CD4-positive, CD25-positive, alpha-beta regulatory T cell (primary cell): Measurements from ENCODE around the gene TYW1B. TPM values are rescaled to one million over a fixed set of nuclear protein-coding genes. Genes with fewer than 3 reads are reported as not detected.
"Not testable (repeated sequence)": the region's sequence is repeated elsewhere in the genome, so short reads cannot be mapped to it uniquely, and the experiment has no call there.

Experiments
- ATAC-seq, 2 donors: fragments of 150-1000 bp; cut with Tn5 transposase; one replicate each; pipeline ENCODE4 v1.10.0; 2021; ENCODE audit warnings: low read depth in 2 of 2, moderate number of reproducible peaks in 2 of 2, moderate library complexity in 1 of 2
- DNase-seq, 3 donors: peaks; one replicate each; pipeline versions ENCODE4 v3.0.0 to v3.0.0-alpha.2; 2012 to 2022; ENCODE audit warnings: mixed read lengths in 1 of 3
- H3K27ac ChIP-seq: one replicate; pipeline ENCODE4 v1.7.0; 2013; ENCODE audit warnings: mild to moderate bottlenecking, low read length; ENCODE audit not compliant: insufficient read depth, poor library complexity, severe bottlenecking
- H3K27me3 ChIP-seq: one replicate; pipeline ENCODE4 v1.7.0; 2013; ENCODE audit warnings: low read length; ENCODE audit not compliant: control insufficient read depth, insufficient read depth
- H3K36me3 ChIP-seq: one replicate; pipeline ENCODE4 v1.7.0; 2013; ENCODE audit warnings: mild to moderate bottlenecking, low read length, moderate library complexity; ENCODE audit not compliant: control insufficient read depth, insufficient read depth
- H3K4me1 ChIP-seq: 2 replicates; pipeline ENCODE4 v1.7.0; 2013; ENCODE audit warnings: mild to moderate bottlenecking, low read length; ENCODE audit not compliant: insufficient read depth, control insufficient read depth, poor library complexity, severe bottlenecking
- H3K4me3 ChIP-seq: one replicate; pipeline ENCODE4 v1.7.0; 2013; ENCODE audit warnings: low read depth, mild to moderate bottlenecking, low read length, moderate library complexity
- H3K9me3 ChIP-seq, 2 experiments: 1 replicate in 1 of 2; 2 replicates in 1 of 2; pipeline ENCODE4 v1.7.0; 2013; ENCODE audit warnings: low read length in 2 of 2, mild to moderate bottlenecking in 1 of 2, moderate library complexity in 1 of 2; ENCODE audit not compliant: control insufficient read depth in 2 of 2
- H3K27ac Mint-ChIP-seq, 3 donors: one replicate each; pipeline ENCODE4 v1.8.0; 2020 to 2022; ENCODE audit warnings: mild to moderate bottlenecking in 3 of 3, mixed read lengths in 3 of 3, moderate library complexity in 2 of 3
- H3K27me3 Mint-ChIP-seq: one replicate; pipeline ENCODE4 v1.8.0; 2022; ENCODE audit warnings: mild to moderate bottlenecking, mixed read lengths
- H3K36me3 Mint-ChIP-seq: one replicate; pipeline ENCODE4 v1.8.0; 2020; ENCODE audit warnings: mixed read lengths
- H3K4me1 Mint-ChIP-seq, 4 donors: one replicate each; pipeline ENCODE4 v1.8.0; 2020 to 2022; ENCODE audit warnings: mixed read lengths in 4 of 4, mild to moderate bottlenecking in 1 of 4
- H3K4me3 Mint-ChIP-seq, 4 donors: one replicate each; pipeline ENCODE4 v1.8.0; 2020 to 2022; ENCODE audit warnings: mild to moderate bottlenecking in 4 of 4, mixed read lengths in 4 of 4, moderate library complexity in 3 of 4
- H3K9me3 Mint-ChIP-seq, 7 donors: one replicate each; pipeline ENCODE4 v1.8.0; 2020 to 2022; ENCODE audit warnings: mixed read lengths in 7 of 7, mild to moderate bottlenecking in 3 of 7, moderate library complexity in 2 of 7
- polyA plus RNA-seq, 4 donors: library from polyadenylated mRNA; unstranded; fragments of 300-500 nt; fragmentation: Illumina TruSeq; gene quantifications; one replicate each; pipeline ENCODE4 v1.2.3, GENCODE V29; 2021
- total RNA-seq: library from RNA; stranded (reverse); gene quantifications from one replicate; pipeline ENCODE4 v1.2.3, GENCODE V29; 2022

The TYW1B gene
- total and polyA plus RNA-seq, 5 donors from 2014 or later, result 0.46 to 9.8 (median 0.82) TPM

DNA sequence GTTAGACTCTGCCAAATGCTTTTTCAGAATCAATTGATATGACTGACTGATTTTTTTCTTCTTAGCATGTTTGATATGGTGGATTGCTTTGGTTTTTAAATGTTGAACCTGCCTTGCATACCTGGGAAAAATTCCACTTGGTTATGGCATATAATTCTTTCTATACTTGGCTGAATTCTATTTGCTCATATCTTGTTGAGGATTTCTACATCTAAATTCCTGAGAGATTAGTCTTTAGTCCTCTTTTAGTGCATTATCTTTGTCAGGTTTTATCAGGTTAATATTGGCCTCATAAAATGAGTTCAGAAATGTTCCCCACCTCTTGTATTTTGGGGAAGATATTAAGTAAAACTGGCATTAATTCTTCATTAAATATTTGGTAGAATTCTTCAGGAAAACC is 79.4 kb downstream of the TYW1B start:
- H3K4me1 Mint-ChIP-seq, H3K4me3 Mint-ChIP-seq, H3K27me3 Mint-ChIP-seq: not testable (repeated sequence)

DNA sequence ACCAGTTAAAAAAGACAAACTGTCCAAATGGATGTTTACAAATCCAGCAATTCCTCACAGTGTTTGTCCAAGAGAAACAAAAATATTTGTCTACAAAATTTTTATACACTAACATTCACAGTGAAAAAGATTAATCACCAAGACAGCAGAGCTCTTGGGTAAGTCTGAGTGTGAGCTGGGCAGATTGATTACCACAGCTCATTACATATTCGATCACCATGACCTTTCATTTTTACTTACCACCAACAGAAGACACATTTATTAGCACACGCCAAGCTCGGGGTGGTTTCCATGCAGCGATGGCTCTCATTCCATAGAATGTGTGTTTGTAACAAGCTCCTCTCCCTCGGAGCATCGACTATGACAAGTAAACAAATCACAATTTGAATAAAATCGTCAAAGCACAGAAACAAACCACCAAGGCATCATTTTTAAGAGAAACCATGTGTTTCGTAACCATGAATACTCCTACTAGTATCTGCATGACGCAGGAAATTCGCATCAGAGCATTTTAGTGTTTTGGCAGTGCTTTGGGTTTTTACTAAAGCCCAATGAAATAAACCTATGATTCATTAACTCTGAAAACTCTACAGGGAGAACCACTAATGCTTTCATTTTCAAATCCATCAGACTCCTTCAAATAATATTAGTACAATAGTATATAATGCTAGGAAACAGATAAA is 83.6 kb downstream of the TYW1B start:
- not testable (repeated sequence) for H3K27ac Mint-ChIP-seq, H3K27me3 ChIP-seq, H3K27ac ChIP-seq, H3K27me3 Mint-ChIP-seq, H3K4me3 Mint-ChIP-seq, H3K4me3 ChIP-seq, DNase-seq, ATAC-seq, H3K9me3 ChIP-seq, H3K4me1 ChIP-seq, H3K36me3 ChIP-seq
- Mint-ChIP-seq H3K36me3 (peaks cover 45% of the 10 kb centered on the region), H3K9me3 (peaks cover 0 to 17% (median 3%) of the 10 kb centered on the region in 7 donors), H3K4me1 (peaks cover 0 to 12% (median 4%) of the 10 kb centered on the region in 4 donors)

More for the DNA sequence above, 79.4 kb downstream of the TYW1B start:
- not testable (repeated sequence) for H3K9me3 ChIP-seq, H3K27me3 ChIP-seq, H3K9me3 Mint-ChIP-seq, H3K27ac ChIP-seq, H3K27ac Mint-ChIP-seq, H3K4me1 ChIP-seq, DNase-seq, H3K36me3 ChIP-seq, ATAC-seq, H3K4me3 ChIP-seq
- H3K36me3 Mint-ChIP-seq, result peaks cover 31% of the 10 kb centered on the region

DNA sequence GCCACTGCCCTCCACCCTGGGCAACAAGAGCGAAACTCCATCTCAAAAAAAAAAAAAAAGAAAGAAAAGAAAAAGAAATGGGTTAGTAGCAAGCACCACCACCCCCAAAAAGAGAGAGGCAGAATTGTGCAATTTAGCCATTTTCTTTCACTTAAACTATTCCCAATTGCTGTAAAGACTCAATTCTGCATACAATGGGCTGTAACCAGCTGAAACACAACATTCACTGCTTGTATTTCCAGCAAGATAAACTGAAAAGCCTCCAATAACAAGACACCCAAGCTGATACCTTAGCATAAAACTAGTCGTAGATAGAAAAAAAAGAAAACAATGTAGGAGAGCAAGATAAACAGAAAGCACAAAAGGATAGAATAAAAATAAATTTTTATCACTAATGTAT is 84.2 kb downstream of the TYW1B start:
- H3K27ac Mint-ChIP-seq, result peak overlapping the region in 1 of 3 donors; percentile 89
- peaks cover 45% of the 10 kb centered on the region for H3K36me3 Mint-ChIP-seq
- DNase-seq, H3K27me3 ChIP-seq, H3K4me3 ChIP-seq, H3K27ac ChIP-seq, ATAC-seq, H3K9me3 ChIP-seq, H3K36me3 ChIP-seq, H3K27me3 Mint-ChIP-seq, H3K4me3 Mint-ChIP-seq, H3K4me1 ChIP-seq: not testable (repeated sequence)
- H3K9me3 Mint-ChIP-seq, result peaks cover 0 to 17% (median 3%) of the 10 kb centered on the region in 7 donors
- peaks cover 0 to 12% (median 4%) of the 10 kb centered on the region in 4 donors for H3K4me1 Mint-ChIP-seq

DNA sequence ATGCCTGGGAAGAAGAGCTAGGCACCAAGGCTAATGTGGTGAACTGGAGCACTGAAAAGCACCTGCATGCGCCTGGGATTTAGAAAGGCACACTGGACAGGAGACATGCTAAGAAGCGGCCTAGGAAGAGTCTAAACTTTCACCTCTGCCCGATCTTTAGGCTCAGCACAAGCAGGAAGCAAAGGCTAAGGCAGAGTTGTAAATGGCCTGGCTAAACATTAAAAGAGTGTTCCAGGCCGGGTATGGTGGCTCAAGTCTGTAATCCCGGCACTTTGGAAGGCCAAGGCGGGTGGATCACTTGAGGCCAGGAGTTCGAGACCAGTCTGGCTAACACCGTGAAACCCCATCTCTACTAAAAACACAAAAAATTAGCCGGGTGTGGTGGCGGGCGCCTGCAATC is 88.3 kb downstream of the TYW1B start:
- DNase-seq, H3K4me1 ChIP-seq, H3K27ac Mint-ChIP-seq, H3K27me3 Mint-ChIP-seq, H3K36me3 ChIP-seq, ATAC-seq, H3K27me3 ChIP-seq, H3K27ac ChIP-seq, H3K4me3 Mint-ChIP-seq, H3K4me3 ChIP-seq: not testable (repeated sequence)
- Mint-ChIP-seq H3K9me3 (peaks cover 0 to 34% (median 10%) of the 10 kb centered on the region in 7 donors), H3K4me1 (peaks cover 0 to 12% (median 0%) of the 10 kb centered on the region in 4 donors), H3K36me3 (peaks cover 41% of the 10 kb centered on the region)
- H3K9me3 ChIP-seq, result peaks cover 7 to 11% of the 10 kb centered on the region in 2 experiments

DNA sequence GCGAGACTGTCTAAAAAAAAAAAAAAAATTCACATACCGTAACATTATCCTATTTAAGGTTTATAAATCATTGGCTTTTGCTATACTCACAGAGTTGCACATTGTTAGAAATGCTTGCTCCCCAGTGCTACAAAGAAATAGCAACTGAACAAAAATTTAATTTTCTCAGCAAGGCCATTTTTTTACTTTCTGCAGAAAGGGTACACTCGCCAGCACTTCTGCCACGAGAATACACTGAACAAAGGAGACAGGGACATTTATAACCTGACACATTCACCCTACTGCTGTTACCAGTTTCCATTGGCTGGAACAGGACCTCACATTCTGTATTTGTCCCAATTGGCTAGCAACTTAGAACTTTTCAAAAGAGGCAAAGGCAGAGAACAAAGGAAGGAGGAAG is 92.1 kb downstream of the TYW1B start:
- not testable (repeated sequence) for H3K4me3 ChIP-seq, H3K27me3 ChIP-seq, H3K36me3 ChIP-seq, H3K4me3 Mint-ChIP-seq, ATAC-seq, H3K27ac ChIP-seq, DNase-seq, H3K4me1 Mint-ChIP-seq, H3K27ac Mint-ChIP-seq, H3K27me3 Mint-ChIP-seq, H3K4me1 ChIP-seq
- peaks cover 7 to 15% of the 10 kb centered on the region in 2 experiments for H3K9me3 ChIP-seq
- peaks cover 0 to 47% (median 12%) of the 10 kb centered on the region in 7 donors for H3K9me3 Mint-ChIP-seq
- peaks cover 31% of the 10 kb centered on the region for H3K36me3 Mint-ChIP-seq

DNA sequence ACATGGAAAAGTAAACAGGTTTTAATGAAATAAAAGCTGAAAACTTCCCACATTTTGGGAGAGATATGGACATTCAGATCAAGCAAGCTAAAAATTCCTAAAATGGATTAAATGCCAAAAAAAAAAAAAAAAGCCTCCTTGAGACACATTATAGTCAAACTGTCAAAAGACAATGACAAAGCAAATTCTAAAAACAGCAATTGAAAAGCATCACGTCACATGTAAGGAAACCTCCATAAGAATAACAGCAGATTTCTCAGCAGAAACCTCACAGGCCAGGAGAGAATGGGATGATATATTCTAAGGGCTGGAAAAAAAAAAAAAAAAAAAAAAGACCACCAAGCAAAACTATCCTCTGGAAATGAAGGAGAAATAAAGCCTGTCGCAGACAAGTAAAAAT is 97.2 kb downstream of the TYW1B start:
- not testable (repeated sequence) for H3K27ac ChIP-seq, H3K4me1 Mint-ChIP-seq, H3K4me3 ChIP-seq, H3K27me3 ChIP-seq, ATAC-seq, DNase-seq, H3K4me3 Mint-ChIP-seq, H3K4me1 ChIP-seq, H3K9me3 ChIP-seq, H3K27ac Mint-ChIP-seq, H3K36me3 ChIP-seq, H3K27me3 Mint-ChIP-seq
- H3K9me3 Mint-ChIP-seq, result peaks cover 0 to 42% (median 16%) of the 10 kb centered on the region in 7 donors
- peaks cover 55% of the 10 kb centered on the region for H3K36me3 Mint-ChIP-seq

DNA sequence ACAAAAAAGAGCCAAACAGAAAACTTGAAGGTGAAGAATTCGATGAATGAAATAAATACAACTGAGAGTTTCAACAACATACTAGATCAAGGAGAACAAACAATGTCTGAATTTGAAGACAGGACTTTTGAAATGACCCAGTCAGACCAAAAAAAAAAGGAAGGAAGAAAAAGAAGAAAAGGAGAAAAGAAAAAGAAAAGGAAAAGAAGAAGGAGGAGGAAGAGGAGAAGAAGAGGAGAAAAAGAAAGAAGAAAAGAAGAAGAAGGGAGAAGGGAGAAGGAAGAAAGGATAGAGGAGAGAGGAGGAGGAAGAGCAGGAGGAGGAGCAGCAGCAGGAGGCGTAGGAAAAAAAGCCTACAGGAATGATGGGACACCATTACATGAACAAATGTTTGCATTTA is 97.6 kb downstream of the TYW1B start:
- DNase-seq, H3K27me3 Mint-ChIP-seq, ATAC-seq, H3K4me3 ChIP-seq, H3K9me3 ChIP-seq, H3K36me3 ChIP-seq, H3K4me1 Mint-ChIP-seq, H3K4me1 ChIP-seq, H3K27ac ChIP-seq, H3K27ac Mint-ChIP-seq, H3K27me3 ChIP-seq: not testable (repeated sequence)
- peak overlapping the region in 1 of 4 donors; percentile 2 for H3K4me3 Mint-ChIP-seq
- H3K36me3 Mint-ChIP-seq, result peaks cover 59% of the 10 kb centered on the region
- peaks cover 0 to 40% (median 16%) of the 10 kb centered on the region in 7 donors for H3K9me3 Mint-ChIP-seq

DNA sequence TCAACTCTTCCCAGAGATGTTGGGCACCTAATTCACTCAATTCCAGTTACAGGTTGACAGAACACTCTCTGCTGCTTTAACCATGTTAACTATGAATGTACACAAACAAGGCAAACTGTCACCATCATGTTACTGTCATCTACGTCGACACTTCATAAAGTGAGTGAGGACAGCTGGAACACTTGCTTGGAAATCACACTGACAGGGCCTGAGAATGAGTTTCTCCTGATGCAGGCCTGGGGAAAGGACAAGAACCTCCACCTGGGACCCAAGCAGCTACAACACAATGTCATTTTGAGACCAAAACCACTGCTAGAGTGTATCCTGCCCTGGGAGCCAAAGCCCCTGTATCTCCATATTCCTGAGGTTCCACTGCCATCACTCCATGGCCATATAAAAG is 98.9 kb downstream of the TYW1B start:
- ATAC-seq, H3K36me3 ChIP-seq, H3K27ac Mint-ChIP-seq, H3K4me3 ChIP-seq, H3K27me3 Mint-ChIP-seq, H3K4me1 ChIP-seq, H3K9me3 ChIP-seq, H3K4me1 Mint-ChIP-seq, DNase-seq, H3K27me3 ChIP-seq, H3K4me3 Mint-ChIP-seq, H3K27ac ChIP-seq: not testable (repeated sequence)
- H3K36me3 Mint-ChIP-seq, result peaks cover 54% of the 10 kb centered on the region
- peaks cover 0 to 31% (median 11%) of the 10 kb centered on the region in 7 donors for H3K9me3 Mint-ChIP-seq
